Epithelial cell of alveolus of lung (primary cell): ENCODE results near the gene CLEC3A. TPM values are rescaled to one million over a fixed set of nuclear protein-coding genes. Genes with fewer than 3 reads are reported as not detected.

ENCODE experiments used
- total RNA-seq: library from RNA; depleted of rRNA; stranded (reverse); fragments of >200 nt; gene quantifications from 2 replicates; pipeline ENCODE4 v1.2.1, GENCODE V29; 2015

The CLEC3A gene, protein sequence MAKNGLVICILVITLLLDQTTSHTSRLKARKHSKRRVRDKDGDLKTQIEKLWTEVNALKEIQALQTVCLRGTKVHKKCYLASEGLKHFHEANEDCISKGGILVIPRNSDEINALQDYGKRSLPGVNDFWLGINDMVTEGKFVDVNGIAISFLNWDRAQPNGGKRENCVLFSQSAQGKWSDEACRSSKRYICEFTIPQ
- total RNA-seq: not detected in 2 replicates

GRCh38 chr16:78022347-78023060, at the start of gene CLEC3A:
CLEC3A (plus strand) TSS chr16:78022548; CDS start chr16:78022627, 79 bp downstream.

Other genes starting within 250 kb of the CLEC3A start
- 29.9 and 67.0 TPM in 2 replicates for gene VAT1L, start 234.0 kb upstream of the CLEC3A start, total RNA-seq
- 5.3 and 27.4 TPM in 2 replicates for gene WWOX, start 77.1 kb downstream of the CLEC3A start, total RNA-seq